ENCODE measurements around the gene NHSL2. TPM values are rescaled to one million over a fixed set of nuclear protein-coding genes. Genes with fewer than 3 reads are reported as not detected.
A peak's percentile ranks its signal among the peaks of the same experiment; 100 is the strongest.

Gene NHSL2
- total RNA-seq, 2 donors from 2014 or later, result 6.9 to 11.2 TPM

GRCh38 chrX:72037601-72038000 lies 127.0 kb downstream of the NHSL2 start:
- H3K4me1 Mint-ChIP-seq, result no peaks in the 10 kb centered on the region
- H3K27me3 ChIP-seq (ENCODE audit: control insufficient read depth, insufficient read depth, low read length, poor library complexity, severe bottlenecking), result no peaks in the 10 kb centered on the region
- H3K9ac ChIP-seq (ENCODE audit: extremely low read depth, low read length, poor library complexity, severe bottlenecking), result no peak overlapping the region
- no peaks in the 10 kb centered on the region for H3K27me3 Mint-ChIP-seq (ENCODE audit: insufficient read depth)
- H3K9me3 Mint-ChIP-seq, result peaks cover 71% of the 10 kb centered on the region
- no peak for DNase-seq
- H3K4me3 Mint-ChIP-seq, result no peak overlapping the region
- H3K27ac Mint-ChIP-seq, result no peak overlapping the region
- H3K4me3 ChIP-seq (ENCODE audit: low read length), result no peak overlapping the region
- peaks cover 4% of the 10 kb centered on the region for H3K36me3 Mint-ChIP-seq (ENCODE audit: low read depth)
- no peaks in the 10 kb centered on the region for H3K9me3 ChIP-seq (ENCODE audit: control insufficient read depth, low read length)
- 75% methylated on average over 1 of the region's 2 CpGs; no CpG with 5 or more reads in 1 of the 2 experiments for WGBS, 2 experiments (ENCODE audit: insufficient coverage in 1 of 2, insufficient read length in 1 of 2)
- no peak overlapping the region for H3K27ac ChIP-seq (ENCODE audit: low read depth, low read length)
- H3K4me1 ChIP-seq (ENCODE audit: control insufficient read depth, insufficient read depth, low read length), result no peaks in the 10 kb centered on the region
- TF ChIP-seq, protein P1, sequence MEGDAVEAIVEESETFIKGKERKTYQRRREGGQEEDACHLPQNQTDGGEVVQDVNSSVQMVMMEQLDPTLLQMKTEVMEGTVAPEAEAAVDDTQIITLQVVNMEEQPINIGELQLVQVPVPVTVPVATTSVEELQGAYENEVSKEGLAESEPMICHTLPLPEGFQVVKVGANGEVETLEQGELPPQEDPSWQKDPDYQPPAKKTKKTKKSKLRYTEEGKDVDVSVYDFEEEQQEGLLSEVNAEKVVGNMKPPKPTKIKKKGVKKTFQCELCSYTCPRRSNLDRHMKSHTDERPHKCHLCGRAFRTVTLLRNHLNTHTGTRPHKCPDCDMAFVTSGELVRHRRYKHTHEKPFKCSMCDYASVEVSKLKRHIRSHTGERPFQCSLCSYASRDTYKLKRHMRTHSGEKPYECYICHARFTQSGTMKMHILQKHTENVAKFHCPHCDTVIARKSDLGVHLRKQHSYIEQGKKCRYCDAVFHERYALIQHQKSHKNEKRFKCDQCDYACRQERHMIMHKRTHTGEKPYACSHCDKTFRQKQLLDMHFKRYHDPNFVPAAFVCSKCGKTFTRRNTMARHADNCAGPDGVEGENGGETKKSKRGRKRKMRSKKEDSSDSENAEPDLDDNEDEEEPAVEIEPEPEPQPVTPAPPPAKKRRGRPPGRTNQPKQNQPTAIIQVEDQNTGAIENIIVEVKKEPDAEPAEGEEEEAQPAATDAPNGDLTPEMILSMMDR (conservative IDR thresholded peaks at IDR 0.05), result no peak
- no peaks in the 10 kb centered on the region for H3K36me3 ChIP-seq (ENCODE audit: control insufficient read depth, insufficient read depth, low read length)

- Histone ChIP-seq H3K9me3 (ENCODE audit: control insufficient read depth, low read length) (no peaks in the 10 kb centered on the region), H3K4me3 (ENCODE audit: low read length) (no peak overlapping the region), H3K9ac (ENCODE audit: extremely low read depth, low read length, poor library complexity, severe bottlenecking) (no peak overlapping the region), H3K27me3 (ENCODE audit: control insufficient read depth, insufficient read depth, low read length, poor library complexity, severe bottlenecking) (no peaks in the 10 kb centered on the region), H3K27ac (ENCODE audit: low read depth, low read length) (no peak overlapping the region), H3K4me1 (ENCODE audit: control insufficient read depth, insufficient read depth, low read length) (no peaks in the 10 kb centered on the region), H3K36me3 (ENCODE audit: control insufficient read depth, insufficient read depth, low read length) (no peaks in the 10 kb centered on the region)
- H3K36me3 Mint-ChIP-seq (ENCODE audit: low read depth), result peaks cover 4% of the 10 kb centered on the region
- H3K27me3 Mint-ChIP-seq (ENCODE audit: insufficient read depth), result no peaks in the 10 kb centered on the region
- no peak overlapping the region for H3K27ac Mint-ChIP-seq
- TF ChIP-seq, protein P1 (conservative IDR thresholded peaks at IDR 0.05), result no peak
- peaks cover 70% of the 10 kb centered on the region for H3K9me3 Mint-ChIP-seq
- WGBS, 2 experiments (ENCODE audit: insufficient coverage in 1 of 2, insufficient read length in 1 of 2), result 100% methylated on average over 3 of the region's 4 CpGs; no CpG with 5 or more reads in 1 of the 2 experiments
- no peak overlapping the region for H3K4me3 Mint-ChIP-seq
- H3K4me1 Mint-ChIP-seq, result no peaks in the 10 kb centered on the region
- peak; percentile 14 for DNase-seq
These were observed 127.4 kb downstream of the NHSL2 start for GRCh38 chrX:72038016-72038415.

DNA sequence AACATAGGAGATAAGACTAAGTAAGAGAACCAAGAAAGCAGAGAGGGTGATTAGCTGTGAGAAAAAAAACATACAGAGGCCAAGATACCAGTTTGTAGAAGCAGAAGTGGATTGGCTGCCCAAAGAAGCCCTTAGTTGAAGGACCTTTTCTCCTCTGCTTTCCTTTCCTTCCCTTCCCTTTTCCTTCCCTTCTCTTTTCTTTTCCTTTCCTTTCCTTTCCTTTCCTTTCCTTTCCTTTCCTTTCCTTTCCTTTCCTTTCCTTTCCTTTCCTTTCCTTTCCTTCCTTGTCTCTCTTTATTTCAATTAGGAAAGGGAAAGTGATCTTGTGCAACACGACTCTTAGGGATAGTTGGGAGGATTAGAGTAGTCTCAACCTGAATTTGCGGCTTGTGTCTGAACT lies 128.2 kb downstream of the NHSL2 start:
- DNase-seq, result no peak
- Histone ChIP-seq H3K9ac (ENCODE audit: extremely low read depth, low read length, poor library complexity, severe bottlenecking) (no peak overlapping the region), H3K27me3 (ENCODE audit: control insufficient read depth, insufficient read depth, low read length, poor library complexity, severe bottlenecking) (no peaks in the 10 kb centered on the region), H3K36me3 (ENCODE audit: control insufficient read depth, insufficient read depth, low read length) (no peaks in the 10 kb centered on the region), H3K4me1 (ENCODE audit: control insufficient read depth, insufficient read depth, low read length) (no peaks in the 10 kb centered on the region), H3K9me3 (ENCODE audit: control insufficient read depth, low read length) (no peaks in the 10 kb centered on the region), H3K4me3 (ENCODE audit: low read length) (no peak overlapping the region), H3K27ac (ENCODE audit: low read depth, low read length) (no peak overlapping the region)
- WGBS, 2 experiments (ENCODE audit: insufficient coverage in 1 of 2, insufficient read length in 1 of 2), result 95 to 100% methylated on average over 1 to 2 of the region's 2 CpGs
- Mint-ChIP-seq H3K27ac (no peak overlapping the region), H3K9me3 (peaks cover 67% of the 10 kb centered on the region), H3K4me3 (no peak overlapping the region), H3K27me3 (ENCODE audit: insufficient read depth) (no peaks in the 10 kb centered on the region), H3K4me1 (no peaks in the 10 kb centered on the region), H3K36me3 (ENCODE audit: low read depth) (peaks cover 4% of the 10 kb centered on the region)
- TF ChIP-seq, protein P1 (conservative IDR thresholded peaks at IDR 0.05), result no peak

Data from endodermal cell (in vitro differentiated cells).